Left kidney (tissue), 2 donors: ENCODE data around the gene P3H1. TPM values are rescaled to one million over a fixed set of nuclear protein-coding genes. Genes with fewer than 3 reads are reported as not detected.
"Not testable (repeated sequence)": the region's sequence is repeated elsewhere in the genome, so short reads cannot be mapped to it uniquely, and the experiment has no call there.

Experiments used
- DNase-seq: peaks from one replicate; pipeline ENCODE4 v3.0.0-alpha.2; 2013
- polyA plus RNA-seq: library from polyadenylated mRNA; unstranded; fragments of 120-200 nt; gene quantifications from one replicate; pipeline ENCODE4 v1.2.1, GENCODE V29; 2013; ENCODE audit not compliant: insufficient read length

The P3H1 gene
- polyA plus RNA-seq, 1 donor = 73.6 TPM

DNA sequence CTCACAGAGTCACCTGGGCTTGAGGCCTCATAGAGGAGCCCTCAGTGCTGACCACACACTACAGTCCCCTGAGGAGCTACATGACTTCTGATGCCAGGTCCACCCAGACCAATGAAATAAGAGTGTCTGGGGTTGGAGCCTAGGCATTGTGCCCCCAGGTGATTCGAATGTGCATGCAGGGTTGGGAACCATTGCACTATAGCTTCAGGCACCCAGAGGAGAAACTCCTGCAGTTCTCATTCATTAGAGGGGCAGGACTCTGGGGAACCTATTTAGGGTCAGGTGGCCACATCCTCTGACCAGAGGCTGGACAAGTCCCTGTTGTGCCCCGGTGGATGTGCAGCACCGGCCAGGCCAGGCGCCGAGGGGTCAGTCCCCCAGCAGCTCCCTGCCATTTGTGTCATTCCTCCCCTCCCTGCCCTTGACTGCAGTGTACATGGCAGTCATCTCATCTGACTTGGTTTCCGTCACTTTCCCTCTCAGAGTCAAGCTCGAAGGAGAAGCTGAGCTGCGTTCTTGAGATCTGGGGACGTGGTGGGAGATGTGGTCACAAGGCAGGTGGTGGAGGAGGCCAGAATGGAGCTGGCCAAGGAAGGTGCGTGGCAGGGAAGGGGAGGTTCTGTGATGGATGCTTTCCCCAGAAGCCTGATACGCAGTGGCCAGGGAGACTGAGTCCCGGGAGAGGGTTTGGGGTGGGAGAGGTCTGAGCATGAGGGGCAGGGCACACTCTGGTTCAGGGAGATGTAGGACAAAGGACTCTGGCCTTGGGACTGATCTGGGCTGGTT lies 33.2 kb downstream of the P3H1 start:
- DNase-seq = no peak

- DNase-seq = no peak
These were observed 34.6 kb downstream of the P3H1 start for GRCh38 chr1:42732126-42732680.

DNA sequence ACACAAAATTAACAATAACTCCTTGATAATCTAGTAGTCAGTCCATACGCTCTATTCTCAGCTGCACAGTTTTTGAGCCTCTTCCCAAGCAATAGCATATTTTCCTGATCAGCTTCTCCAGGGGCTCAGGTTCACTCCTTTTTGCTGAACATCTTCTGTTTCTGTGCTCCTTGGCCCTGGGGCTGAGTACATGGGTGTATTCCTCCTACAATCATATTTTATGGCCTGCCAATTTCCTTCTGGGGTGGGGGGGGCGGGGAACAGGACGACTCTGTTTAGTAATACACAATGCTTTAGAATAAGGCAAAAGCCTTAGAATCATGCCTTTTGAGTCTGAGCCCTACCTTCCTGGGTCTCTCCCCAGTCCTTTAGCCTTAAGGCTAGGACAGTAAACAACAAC lies 35.2 kb downstream of the P3H1 start:
- no peak for DNase-seq

GRCh38 chr1:42730988-42731387 lies 35.8 kb downstream of the P3H1 start:
- no peak for DNase-seq

DNA sequence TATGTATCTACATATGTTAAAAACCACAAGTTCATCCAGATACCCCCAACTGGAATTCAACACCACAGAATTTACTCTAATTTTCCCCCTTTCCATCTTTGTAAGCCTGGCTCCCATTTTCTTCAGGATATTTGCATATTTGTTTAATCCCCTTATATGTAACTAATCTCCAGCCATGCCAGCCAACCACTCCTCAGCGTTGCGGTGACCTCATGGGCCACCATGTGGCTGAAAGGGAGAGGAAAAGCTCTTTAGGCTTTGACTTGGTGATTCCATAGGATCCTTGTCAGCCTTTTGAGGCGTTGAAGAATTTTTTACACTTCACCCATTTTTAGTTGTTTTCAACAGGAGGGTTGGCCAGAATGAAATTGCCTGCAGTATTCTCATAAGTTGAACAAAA lies 36.8 kb downstream of the P3H1 start:
- DNase-seq = no peak

GRCh38 chr1:42725820-42726219 lies 41.0 kb downstream of the P3H1 start:
- not testable (repeated sequence) for DNase-seq

DNA sequence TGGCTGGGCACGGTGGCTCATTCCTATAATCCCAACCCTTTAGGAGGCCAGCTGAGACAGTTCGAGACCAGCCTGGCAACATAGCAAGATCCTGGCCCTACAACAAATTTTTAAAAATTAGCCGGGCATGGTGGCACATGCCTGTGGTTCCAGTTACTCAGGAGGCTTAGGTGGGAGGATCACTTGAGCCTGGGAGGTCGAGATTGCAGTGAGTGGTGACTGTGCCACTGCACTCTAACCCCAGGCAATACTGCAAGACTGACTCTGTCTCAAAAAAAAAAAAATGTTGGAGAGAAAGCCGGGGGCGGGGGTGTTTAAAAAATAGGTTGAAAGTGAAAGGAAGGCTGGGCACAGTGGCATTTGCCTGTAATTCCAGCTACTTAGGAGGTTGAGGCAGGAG lies 43.3 kb downstream of the P3H1 start:
- no peak for DNase-seq

DNA sequence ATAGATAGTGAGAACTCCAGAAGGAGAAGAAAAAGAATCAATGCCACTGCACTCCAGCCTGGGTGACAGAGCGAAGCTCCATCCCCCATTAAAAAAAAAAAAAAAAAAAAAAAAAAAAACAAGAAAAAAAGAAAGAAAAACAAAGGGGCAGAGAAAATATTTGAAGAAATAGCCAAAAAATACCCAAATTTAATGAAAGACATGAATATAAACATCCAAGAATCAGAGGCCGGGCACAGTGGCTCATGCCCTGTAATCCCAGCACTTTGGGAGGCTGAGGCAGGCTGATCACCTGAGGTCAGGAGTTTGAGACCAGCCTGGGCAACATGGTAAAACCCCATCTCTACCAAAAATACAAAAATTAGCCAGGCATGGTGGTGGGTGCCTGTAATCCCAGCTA lies 44.4 kb downstream of the P3H1 start:
- not testable (repeated sequence) for DNase-seq

- DNase-seq = no peak
These were observed 44.9 kb downstream of the P3H1 start for GRCh38 chr1:42721926-42722325.

DNA sequence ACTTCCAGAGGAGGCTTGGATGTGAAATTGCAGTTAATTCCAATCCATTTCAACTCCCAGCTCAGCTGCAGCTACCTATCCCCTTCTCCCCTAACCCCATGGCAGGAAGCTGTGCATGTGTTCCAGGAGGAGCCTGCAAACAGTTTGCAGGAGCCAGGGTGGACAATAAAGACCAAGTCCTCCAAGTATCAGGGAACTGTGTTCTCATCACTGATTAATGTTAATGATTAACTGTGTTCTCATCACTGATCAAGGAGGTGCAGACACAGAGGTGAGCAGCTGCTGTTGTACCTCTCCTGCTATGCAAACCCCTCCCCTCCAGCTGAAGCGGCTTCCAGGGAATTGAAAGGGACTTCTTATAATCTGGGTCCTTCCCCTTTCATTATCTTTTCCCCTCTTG lies 46.0 kb downstream of the P3H1 start:
- DNase-seq = no peak

DNA sequence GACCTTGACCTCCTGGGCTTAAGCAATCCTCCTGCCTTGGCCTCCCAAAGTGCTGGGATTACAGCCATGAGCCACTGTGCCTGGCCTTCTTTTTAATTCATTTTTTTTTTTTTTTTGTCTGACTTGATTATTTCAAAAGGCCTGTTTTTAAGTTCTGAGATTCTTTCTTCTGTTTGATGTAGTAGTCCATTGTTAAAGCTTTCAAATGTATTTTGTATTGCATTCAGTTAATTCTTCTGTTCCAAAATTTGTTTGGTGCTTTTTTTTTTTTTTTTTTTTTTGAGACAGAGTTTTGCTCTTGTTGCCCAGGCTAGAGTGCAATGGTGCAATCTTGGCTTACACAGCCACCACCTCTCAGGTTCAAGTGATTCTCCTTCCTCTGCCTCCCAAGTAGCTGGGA lies 52.4 kb downstream of the P3H1 start:
- not testable (repeated sequence) for DNase-seq

DNA sequence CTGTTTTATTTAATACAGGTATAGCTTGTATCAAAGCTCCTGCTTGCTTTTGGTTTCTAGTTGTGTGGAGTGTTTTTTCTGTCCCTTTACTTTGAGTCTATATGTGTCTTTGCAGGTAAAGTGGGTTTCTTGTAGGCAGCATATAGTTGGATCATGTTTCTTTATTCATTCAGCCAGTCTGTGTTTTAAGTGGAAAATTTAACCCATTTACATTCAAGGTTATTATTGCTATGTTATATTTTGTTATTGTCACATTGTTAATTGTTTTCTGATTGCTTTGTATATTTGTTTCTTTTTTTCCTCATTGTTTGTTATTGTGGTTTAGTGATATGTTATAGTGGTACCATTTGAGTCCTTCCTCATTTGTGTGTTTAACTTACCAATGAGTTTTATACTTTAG lies 53.5 kb downstream of the P3H1 start:
- DNase-seq = no peak

GRCh38 chr1:42712808-42713207 lies 54.0 kb downstream of the P3H1 start:
- DNase-seq = not testable (repeated sequence)

- no peak for DNase-seq
These were observed 62.9 kb downstream of the P3H1 start for GRCh38 chr1:42703888-42704464.

DNA sequence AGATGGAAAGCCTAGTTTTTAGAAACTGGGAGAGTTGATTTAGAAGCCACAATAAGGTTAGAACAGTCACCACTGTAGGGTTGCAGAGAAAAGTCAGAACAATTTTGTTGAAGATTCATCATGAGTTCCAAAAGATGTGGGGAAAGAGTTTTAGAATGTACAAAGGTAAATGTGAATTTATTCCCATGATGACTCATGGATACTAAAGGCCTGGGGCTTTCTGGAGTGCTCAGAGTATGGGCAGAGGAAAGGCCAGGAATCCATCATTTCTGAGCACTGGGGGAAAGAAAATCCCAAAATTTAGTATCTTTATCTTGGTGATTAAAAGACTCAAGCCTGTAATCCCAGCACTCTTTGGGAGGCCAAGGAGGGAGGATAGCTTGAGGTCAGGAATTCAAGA lies 66.8 kb downstream of the P3H1 start:
- DNase-seq = no peak

GRCh38 chr1:42698081-42698813 lies 68.6 kb downstream of the P3H1 start:
- no peak for DNase-seq

Other genes with a start within 250 kb of the P3H1 start
- gene PPIH, start 108.6 kb downstream of the P3H1 start, polyA plus RNA-seq = 59.6 TPM
- gene YBX1, start 84.6 kb downstream of the P3H1 start, polyA plus RNA-seq = 630 TPM
- gene CLDN19, start 26.8 kb downstream of the P3H1 start, polyA plus RNA-seq = 83.3 TPM
- gene C1orf50, start 221 bp upstream of the P3H1 start, polyA plus RNA-seq = 14.4 TPM
- 1.3 TPM for gene TMEM269, start 18.0 kb upstream of the P3H1 start, polyA plus RNA-seq
- 26.7 TPM for gene ERMAP, start 50.1 kb upstream of the P3H1 start, polyA plus RNA-seq
- 60.0 TPM for gene SVBP, start 50.4 kb upstream of the P3H1 start, polyA plus RNA-seq
- gene ZNF691, start 79.6 kb upstream of the P3H1 start, polyA plus RNA-seq = 21.2 TPM
- 31.7 TPM for gene SLC2A1, start 191.8 kb upstream of the P3H1 start, polyA plus RNA-seq